ENCODE measurements around the gene HOXA13. TPM values are rescaled to one million over a fixed set of nuclear protein-coding genes. Genes with fewer than 3 reads are reported as not detected.

HOXA13 gene
- total RNA-seq, 1 donor = 1.3 TPM

DNA sequence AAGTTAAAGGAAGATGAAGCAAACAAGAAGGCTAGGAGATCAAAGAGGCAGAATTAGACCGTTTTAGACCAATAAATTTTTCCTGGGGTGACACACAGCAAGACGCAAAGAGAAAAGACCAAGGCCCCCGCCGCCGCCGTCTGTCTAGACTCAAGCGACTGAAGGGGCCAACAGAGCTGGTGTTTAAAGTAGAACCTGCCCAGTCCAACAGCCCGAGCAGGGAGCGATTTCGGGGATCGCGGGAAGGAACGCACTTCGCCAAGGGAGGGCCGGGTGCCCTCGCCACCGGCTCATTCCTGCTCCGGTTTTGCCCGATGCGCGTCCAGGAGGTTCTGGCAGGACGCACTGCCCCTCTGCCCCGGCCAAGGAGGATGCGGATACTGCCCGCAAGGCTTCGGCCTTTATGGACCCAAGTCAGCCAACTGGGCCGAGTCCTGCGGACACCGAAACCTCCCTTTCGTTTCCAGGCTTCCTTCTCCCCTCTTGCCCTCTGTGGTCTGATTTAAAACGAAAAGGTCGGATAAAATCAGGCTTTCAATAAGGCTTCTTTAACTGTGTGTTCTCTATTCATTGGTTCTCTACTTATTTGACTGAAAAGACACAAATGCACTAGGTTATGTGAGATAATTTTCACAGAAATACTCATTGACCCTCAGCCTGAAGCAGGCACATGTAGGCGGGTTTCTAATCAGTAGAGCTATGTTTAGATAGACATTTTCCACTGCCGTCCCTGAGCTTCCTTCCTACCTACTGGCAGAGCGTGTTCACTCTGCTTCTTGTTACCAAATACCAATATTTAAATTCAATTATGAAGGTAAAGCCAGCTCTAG, 41.2 kb downstream of the HOXA13 start:
- DNase-seq (ENCODE audit: low read depth) = no peak
- H3K4me3 ChIP-seq (ENCODE audit: low read depth, low read length) = no peak overlapping the region
- TF ChIP-seq, protein P1, sequence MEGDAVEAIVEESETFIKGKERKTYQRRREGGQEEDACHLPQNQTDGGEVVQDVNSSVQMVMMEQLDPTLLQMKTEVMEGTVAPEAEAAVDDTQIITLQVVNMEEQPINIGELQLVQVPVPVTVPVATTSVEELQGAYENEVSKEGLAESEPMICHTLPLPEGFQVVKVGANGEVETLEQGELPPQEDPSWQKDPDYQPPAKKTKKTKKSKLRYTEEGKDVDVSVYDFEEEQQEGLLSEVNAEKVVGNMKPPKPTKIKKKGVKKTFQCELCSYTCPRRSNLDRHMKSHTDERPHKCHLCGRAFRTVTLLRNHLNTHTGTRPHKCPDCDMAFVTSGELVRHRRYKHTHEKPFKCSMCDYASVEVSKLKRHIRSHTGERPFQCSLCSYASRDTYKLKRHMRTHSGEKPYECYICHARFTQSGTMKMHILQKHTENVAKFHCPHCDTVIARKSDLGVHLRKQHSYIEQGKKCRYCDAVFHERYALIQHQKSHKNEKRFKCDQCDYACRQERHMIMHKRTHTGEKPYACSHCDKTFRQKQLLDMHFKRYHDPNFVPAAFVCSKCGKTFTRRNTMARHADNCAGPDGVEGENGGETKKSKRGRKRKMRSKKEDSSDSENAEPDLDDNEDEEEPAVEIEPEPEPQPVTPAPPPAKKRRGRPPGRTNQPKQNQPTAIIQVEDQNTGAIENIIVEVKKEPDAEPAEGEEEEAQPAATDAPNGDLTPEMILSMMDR (IDR thresholded peaks at IDR 0.05; ENCODE audit: insufficient read depth, low read depth, low read length) = no peak

- DNase-seq (ENCODE audit: low read depth) = no peak
- TF ChIP-seq, protein P1 (IDR thresholded peaks at IDR 0.05; ENCODE audit: insufficient read depth, low read depth, low read length) = no peak
- no peak overlapping the region for H3K4me3 ChIP-seq (ENCODE audit: low read depth, low read length)
Observed at GRCh38 chr7:27157702-27158431, 42.0 kb downstream of the HOXA13 start.

- TF ChIP-seq, protein P1 (IDR thresholded peaks at IDR 0.05; ENCODE audit: insufficient read depth, low read depth, low read length) = no peak
- H3K4me3 ChIP-seq (ENCODE audit: low read depth, low read length) = peak overlapping the region; percentile 60
- DNase-seq (ENCODE audit: low read depth) = peak; percentile 16
Observed at GRCh38 chr7:27156916-27157701, 42.8 kb downstream of the HOXA13 start.

GRCh38 chr7:27156508-27156898, 43.4 kb downstream of the HOXA13 start, which contains the start of gene HOXA7:
TSS of gene HOXA7 (minus strand) at chr7:27156675. CDS start at chr7:27156545, 130 bp downstream.
- TF ChIP-seq, protein P1 (IDR thresholded peaks at IDR 0.05; ENCODE audit: insufficient read depth, low read depth, low read length) = no peak
- H3K4me3 ChIP-seq (ENCODE audit: low read depth, low read length) = peak within 1 kb of the TSS; percentile 60
- DNase-seq (ENCODE audit: low read depth) = peak; percentile 75

GRCh38 chr7:27155816-27156507, 43.9 kb downstream of the HOXA13 start:
- TF ChIP-seq, protein P1 (IDR thresholded peaks at IDR 0.05; ENCODE audit: insufficient read depth, low read depth, low read length) = no peak
- H3K4me3 ChIP-seq (ENCODE audit: low read depth, low read length) = peak overlapping the region; percentile 60
- DNase-seq (ENCODE audit: low read depth) = peak; percentile 45
